NCI-H460 (cell line): Measurements from ENCODE around the gene MRPS26. TPM values are rescaled to one million over a fixed set of nuclear protein-coding genes. Genes with fewer than 3 reads are reported as not detected.

ENCODE experiments used
- total RNA-seq: library from RNA; depleted of rRNA; stranded (reverse); fragments of >200 nt; shearing (Covaris generic); gene quantifications from 2 replicates; pipeline ENCODE4 v1.2.3, GENCODE V29; 2014; rRNA removed

The MRPS26 gene
- total RNA-seq, 1 experiment from 2014 or later = 78.4 TPM

Other genes starting within 250 kb of the MRPS26 start
- not detected in 2 replicates for gene CPXM1, start 245.4 kb upstream of the MRPS26 start, total RNA-seq
- not detected in 2 replicates for gene C20orf141, start 231.1 kb upstream of the MRPS26 start, total RNA-seq
- not detected in 2 replicates for gene TMEM239, start 229.7 kb upstream of the MRPS26 start, total RNA-seq
- 16.2 and 18.5 TPM in 2 replicates for gene PCED1A, start 205.4 kb upstream of the MRPS26 start, total RNA-seq
- gene VPS16, start 205.3 kb upstream of the MRPS26 start, total RNA-seq = 21.3 and 24.1 TPM in 2 replicates
- gene PTPRA, start 172.6 kb upstream of the MRPS26 start, total RNA-seq = 28.2 and 33.0 TPM in 2 replicates
- not detected in 2 replicates for gene GNRH2, start 2.4 kb upstream of the MRPS26 start, total RNA-seq
- gene OXT, start 25.6 kb downstream of the MRPS26 start, total RNA-seq = not detected in 2 replicates
- not detected in 2 replicates for gene AVP, start 38.7 kb downstream of the MRPS26 start, total RNA-seq
- gene FASTKD5, start 113.8 kb downstream of the MRPS26 start, total RNA-seq = 33.5 and 37.5 TPM in 2 replicates
- 2.5 and 2.7 TPM in 2 replicates for gene UBOX5, start 113.8 kb downstream of the MRPS26 start, total RNA-seq
- 3.4 and 3.8 TPM in 2 replicates for gene LZTS3, start 127.5 kb downstream of the MRPS26 start, total RNA-seq
- 81.4 and 90.9 TPM in 2 replicates for gene DDRGK1, start 158.6 kb downstream of the MRPS26 start, total RNA-seq
- 116 TPM in 2 replicates for gene ITPA, start 163.4 kb downstream of the MRPS26 start, total RNA-seq
- 65.8 and 71.0 TPM in 2 replicates for gene SLC4A11, start 193.1 kb downstream of the MRPS26 start, total RNA-seq